CD4-positive, alpha-beta T cell (primary cell): ENCODE data around the gene MYO3B. TPM values are rescaled to one million over a fixed set of nuclear protein-coding genes. Genes with fewer than 3 reads are reported as not detected.

Experiments
- ATAC-seq: fragments of 200-7000 bp; cut with Tn5 transposase; one replicate; pipeline ENCODE4 v1.10.0; 2022; ENCODE audit warnings: mild to moderate bottlenecking; ENCODE audit not compliant: poor library complexity
- CTCF ChIA-PET: fragments of 350-600 bp; sonication (Branson Sonifier 250); formaldehyde crosslinking; loops from one replicate; lab custom pipeline; 2021; ENCODE audit warnings: antibody characterized with exemption, inconsistent platforms; lab: Charles Lee
- POLR2A ChIA-PET: fragments of 350-600 bp; sonication (Branson Sonifier 250); formaldehyde crosslinking; loops from one replicate; lab custom pipeline; 2021; ENCODE audit warnings: antibody characterized with exemption, inconsistent platforms; lab: Charles Lee
- DNase-seq, 14 experiments: peaks; one replicate each; pipeline ENCODE4 v3.0.0-alpha.2; 2013 to 2020; ENCODE audit warnings: mixed read lengths in 2 of 14
- H3K27ac ChIP-seq, 2 donors: one replicate each; pipeline versions ENCODE4 v1.5.1 to v1.7.0; 2013; ENCODE audit warnings: low read length in 2 of 2, low read depth in 1 of 2, mild to moderate bottlenecking in 1 of 2
- H3K27me3 ChIP-seq, 2 experiments: 1 replicate in 1 of 2; 2 replicates in 1 of 2; pipeline versions ENCODE4 v1.6.1 to v1.7.0; 2013; ENCODE audit warnings: low read length in 2 of 2, control low read depth in 1 of 2, mild to moderate bottlenecking in 1 of 2, moderate library complexity in 1 of 2; ENCODE audit not compliant: insufficient read depth in 2 of 2, control insufficient read depth in 1 of 2
- H3K36me3 ChIP-seq: one replicate; pipeline ENCODE4 v1.6.1; 2013; ENCODE audit warnings: low read length, control low read depth; ENCODE audit not compliant: insufficient read depth
- H3K4me1 ChIP-seq: one replicate; pipeline ENCODE4 v1.6.1; 2013; ENCODE audit warnings: low read length, control low read depth; ENCODE audit not compliant: insufficient read depth
- H3K4me3 ChIP-seq: one replicate; pipeline ENCODE4 v1.5.1; 2013; ENCODE audit warnings: mild to moderate bottlenecking, low read length, moderate library complexity
- H3K9me3 ChIP-seq, 2 experiments: 1 replicate in 1 of 2; 2 replicates in 1 of 2; pipeline versions ENCODE4 v1.6.1 to v1.7.0; 2013; ENCODE audit warnings: low read length in 2 of 2, mild to moderate bottlenecking in 2 of 2, control low read depth in 1 of 2, moderate library complexity in 1 of 2; ENCODE audit not compliant: control insufficient read depth in 1 of 2, insufficient read depth in 1 of 2
- H3K27ac Mint-ChIP-seq: one replicate; pipeline ENCODE4 v1.8.0; 2020; ENCODE audit warnings: mixed read lengths
- H3K27me3 Mint-ChIP-seq: one replicate; pipeline ENCODE4 v1.8.0; 2021; ENCODE audit warnings: mixed read lengths
- H3K36me3 Mint-ChIP-seq: one replicate; pipeline ENCODE4 v1.8.0; 2021; ENCODE audit warnings: low read depth, mixed read lengths
- H3K4me1 Mint-ChIP-seq: one replicate; pipeline ENCODE4 v1.8.0; 2021; ENCODE audit warnings: low read depth, mixed read lengths
- H3K4me3 Mint-ChIP-seq: one replicate; pipeline ENCODE4 v1.8.0; 2020; ENCODE audit warnings: mild to moderate bottlenecking, mixed read lengths
- H3K9me3 Mint-ChIP-seq: one replicate; pipeline ENCODE4 v1.8.0; 2020; ENCODE audit warnings: mixed read lengths
- intact Hi-C, 2 experiments: fragments of 100-400 bp; cut with DNase I in 1 of 2; cut with micrococcal nuclease in 1 of 2; formaldehyde crosslinking; loops; one replicate each; pipeline versions ENCODE4 v1.15.1 to v1.9.0; 2023 to 2025; cut with DNase I, micrococcal nuclease
- total RNA-seq, 174 experiments: library from RNA in 2 of 174; stranded (reverse) in 2 of 174; gene quantifications; one replicate each; pipeline ENCODE4 v1.2.3 and lab custom pipeline; 2021 to 2026
- TF ChIP-seq, protein P1 (sequence below): fragments of 200-600 bp; IDR thresholded peaks from one replicate; pipeline ENCODE4 v1.8.0; 2022; ENCODE audit warnings: antibody characterized with exemption, mild to moderate bottlenecking

Gene MYO3B
- total RNA-seq, 2 experiments from 2014 or later = not detected

DNA sequence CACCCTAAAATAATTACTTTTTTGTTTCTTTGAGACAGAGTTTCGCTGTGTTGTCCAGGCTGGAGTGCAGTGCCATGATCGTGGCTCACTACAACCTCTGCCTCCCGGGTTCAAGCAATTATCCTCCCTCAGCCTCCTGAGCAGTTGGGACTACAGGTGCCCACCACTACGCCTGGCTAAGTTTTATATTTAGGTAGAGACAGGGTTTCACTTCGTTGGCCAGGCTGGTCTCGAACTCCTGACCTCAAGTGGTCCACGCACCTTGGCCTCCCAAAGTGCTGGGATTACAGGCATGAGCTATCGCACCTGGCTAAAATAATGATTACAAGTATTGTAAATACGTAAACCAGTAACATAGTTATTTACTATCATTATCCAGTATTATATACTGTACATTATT lies 279.8 kb downstream of the MYO3B start:
- Histone ChIP-seq H3K27me3 (no peaks in the 10 kb centered on the region), H3K36me3 (no peaks in the 10 kb centered on the region), H3K4me3 (no peak overlapping the region), H3K27ac (no peak overlapping the region), H3K9me3 (peaks cover 0 to 10% of the 10 kb centered on the region in 2 experiments), H3K4me1 (no peaks in the 10 kb centered on the region)
- Mint-ChIP-seq H3K36me3 (no peaks in the 10 kb centered on the region), H3K9me3 (no peaks in the 10 kb centered on the region), H3K4me1 (no peaks in the 10 kb centered on the region), H3K27ac (no peak overlapping the region), H3K27me3 (no peaks in the 10 kb centered on the region), H3K4me3 (no peak overlapping the region)
- DNase-seq (no peak), ATAC-seq (no peak)
- CTCF ChIA-PET = no interaction called here
- TF ChIP-seq, protein P1, sequence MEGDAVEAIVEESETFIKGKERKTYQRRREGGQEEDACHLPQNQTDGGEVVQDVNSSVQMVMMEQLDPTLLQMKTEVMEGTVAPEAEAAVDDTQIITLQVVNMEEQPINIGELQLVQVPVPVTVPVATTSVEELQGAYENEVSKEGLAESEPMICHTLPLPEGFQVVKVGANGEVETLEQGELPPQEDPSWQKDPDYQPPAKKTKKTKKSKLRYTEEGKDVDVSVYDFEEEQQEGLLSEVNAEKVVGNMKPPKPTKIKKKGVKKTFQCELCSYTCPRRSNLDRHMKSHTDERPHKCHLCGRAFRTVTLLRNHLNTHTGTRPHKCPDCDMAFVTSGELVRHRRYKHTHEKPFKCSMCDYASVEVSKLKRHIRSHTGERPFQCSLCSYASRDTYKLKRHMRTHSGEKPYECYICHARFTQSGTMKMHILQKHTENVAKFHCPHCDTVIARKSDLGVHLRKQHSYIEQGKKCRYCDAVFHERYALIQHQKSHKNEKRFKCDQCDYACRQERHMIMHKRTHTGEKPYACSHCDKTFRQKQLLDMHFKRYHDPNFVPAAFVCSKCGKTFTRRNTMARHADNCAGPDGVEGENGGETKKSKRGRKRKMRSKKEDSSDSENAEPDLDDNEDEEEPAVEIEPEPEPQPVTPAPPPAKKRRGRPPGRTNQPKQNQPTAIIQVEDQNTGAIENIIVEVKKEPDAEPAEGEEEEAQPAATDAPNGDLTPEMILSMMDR = no peak
- intact Hi-C loops = no loop called here
- POLR2A ChIA-PET = no interaction called here

DNA sequence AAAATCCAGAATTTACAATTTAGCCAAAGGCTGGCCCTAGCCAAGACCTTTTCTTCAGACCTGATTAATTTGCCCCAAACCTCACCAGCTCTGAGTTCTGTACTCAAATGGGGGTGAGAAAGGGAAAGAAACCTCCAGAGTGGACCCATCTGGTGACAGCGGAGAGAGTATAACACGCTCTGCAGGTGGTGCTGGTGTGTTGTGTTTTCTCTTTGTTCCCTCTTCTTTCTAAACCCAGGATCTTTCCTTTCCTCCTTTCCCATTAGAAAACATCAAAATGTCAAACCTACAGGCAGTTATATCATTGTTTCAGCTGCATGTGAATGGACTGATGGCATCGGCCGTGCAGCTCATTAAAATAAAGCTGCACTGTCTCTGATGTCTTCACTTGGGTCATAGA lies 283.9 kb downstream of the MYO3B start:
- no peaks in the 10 kb centered on the region for H3K4me1 Mint-ChIP-seq
- no peak overlapping the region for H3K27ac Mint-ChIP-seq
- H3K27me3 Mint-ChIP-seq = no peaks in the 10 kb centered on the region
- TF ChIP-seq, protein P1 = no peak
- H3K9me3 Mint-ChIP-seq = no peaks in the 10 kb centered on the region
- H3K4me3 Mint-ChIP-seq = no peak overlapping the region
- CTCF ChIA-PET = no interaction called here
- DNase-seq = no peak
- Histone ChIP-seq H3K9me3 (peaks cover 0 to 10% of the 10 kb centered on the region in 2 experiments), H3K27me3 (no peaks in the 10 kb centered on the region), H3K4me1 (no peaks in the 10 kb centered on the region), H3K36me3 (no peaks in the 10 kb centered on the region), H3K4me3 (no peak overlapping the region), H3K27ac (no peak overlapping the region)
- POLR2A ChIA-PET = no interaction called here
- H3K36me3 Mint-ChIP-seq = no peaks in the 10 kb centered on the region
- ATAC-seq = no peak
- intact Hi-C loops = no loop called here

DNA sequence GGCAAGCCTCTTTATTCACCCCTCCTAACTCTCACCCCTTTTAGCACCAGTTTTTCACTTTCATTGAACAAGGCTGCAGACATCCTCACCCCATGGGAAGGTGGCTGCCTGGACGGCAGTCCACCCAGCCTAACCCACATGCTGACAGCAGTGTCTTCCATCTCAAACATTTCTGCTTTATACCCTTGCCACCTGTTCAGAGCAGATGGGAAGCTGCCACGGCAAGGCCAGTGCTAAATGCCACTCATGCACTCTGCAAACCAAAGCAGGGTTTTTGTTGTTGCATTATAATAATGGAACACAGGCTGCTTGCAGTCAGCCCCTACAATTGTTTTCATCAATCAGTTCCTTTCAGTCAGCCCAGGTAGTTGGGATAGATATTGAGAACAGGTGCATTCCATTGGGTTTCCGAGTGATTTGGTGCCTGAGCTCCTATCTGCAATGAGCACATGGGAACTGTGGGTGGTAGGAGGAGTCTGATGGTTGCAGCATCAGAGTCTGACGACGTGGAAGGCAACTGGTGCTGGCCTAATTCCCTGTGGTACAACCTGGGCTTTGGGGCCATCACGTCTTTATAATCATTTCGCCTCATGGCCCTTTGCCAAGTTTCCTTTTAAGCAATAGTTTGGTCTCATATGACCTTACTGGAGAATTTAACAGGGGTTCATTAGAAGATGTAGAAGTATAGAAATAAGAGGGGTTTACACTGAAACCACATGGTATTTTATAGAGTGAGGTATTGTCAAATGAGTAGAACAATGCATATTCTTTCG lies 284.7 kb downstream of the MYO3B start:
- H3K4me1 ChIP-seq = no peaks in the 10 kb centered on the region
- TF ChIP-seq, protein P1 = no peak
- Mint-ChIP-seq H3K4me3 (no peak overlapping the region), H3K27me3 (no peaks in the 10 kb centered on the region), H3K27ac (no peak overlapping the region), H3K4me1 (no peaks in the 10 kb centered on the region), H3K36me3 (no peaks in the 10 kb centered on the region), H3K9me3 (no peaks in the 10 kb centered on the region)
- H3K27me3 ChIP-seq = no peaks in the 10 kb centered on the region
- no peak overlapping the region for H3K4me3 ChIP-seq
- H3K27ac ChIP-seq = no peak overlapping the region
- H3K9me3 ChIP-seq = peaks cover 0 to 10% of the 10 kb centered on the region in 2 experiments
- intact Hi-C loops = no loop called here
- H3K36me3 ChIP-seq = no peaks in the 10 kb centered on the region
- CTCF ChIA-PET = no interaction called here
- ATAC-seq = no peak
- POLR2A ChIA-PET = no interaction called here
- DNase-seq = no peak
